ENCODE data around the gene GNB1L. TPM values are rescaled to one million over a fixed set of nuclear protein-coding genes. Genes with fewer than 3 reads are reported as not detected.

The GNB1L gene
- total RNA-seq, 1 experiment from 2014 or later: 15.8 TPM

DNA sequence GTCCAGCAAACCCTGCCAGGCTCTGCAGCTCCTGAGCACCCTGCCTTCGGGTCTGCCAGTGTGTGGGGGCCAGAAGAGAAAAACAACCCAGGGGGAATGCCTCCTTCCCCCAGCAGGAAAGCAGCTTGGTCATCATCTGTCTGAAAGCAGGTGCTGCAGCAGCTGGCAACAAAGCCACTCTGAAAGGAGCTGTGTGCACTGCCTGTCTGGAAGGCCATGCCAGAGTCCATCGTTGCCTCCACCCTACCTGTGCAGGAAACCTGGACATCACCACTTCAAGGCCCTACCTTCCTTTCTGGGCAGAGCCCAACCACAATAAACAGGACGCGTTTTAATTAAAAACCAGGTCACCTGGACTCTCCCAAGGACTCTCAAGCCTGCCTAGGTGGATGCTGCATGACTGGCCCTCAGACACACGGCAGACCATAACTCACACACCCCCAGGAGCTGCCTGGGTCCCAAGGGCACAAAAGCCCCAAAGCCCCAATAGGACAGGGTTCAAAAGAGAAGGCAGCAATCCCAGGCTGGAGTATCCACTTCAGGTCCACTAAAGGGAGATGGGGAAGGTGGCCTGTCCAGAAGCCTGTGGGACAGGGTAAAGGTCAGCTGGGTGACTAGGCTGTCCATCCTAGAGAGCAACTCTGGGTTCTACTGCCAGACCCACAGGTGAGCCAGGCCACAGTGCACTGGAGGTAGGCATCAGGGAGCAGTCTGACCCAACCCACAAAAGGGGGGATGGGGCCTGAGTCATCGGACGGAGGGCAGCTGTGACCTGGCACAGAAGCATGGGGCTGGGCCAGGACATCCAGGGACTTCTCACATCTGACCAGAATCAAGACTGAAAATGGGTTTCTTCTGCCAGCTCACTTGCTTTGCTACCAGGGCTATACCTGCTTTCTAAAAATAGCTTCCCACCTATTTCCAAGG is 6.1 kb downstream of the GNB1L start:
- no peak for DNase-seq
- Histone ChIP-seq H3K4me3 (ENCODE audit: low read depth, low read length) (no peak overlapping the region), H3K36me3 (ENCODE audit: control insufficient read depth, insufficient read depth, low read length) (peaks cover 6% of the 10 kb centered on the region), H3K4me1 (peaks cover 49% of the 10 kb centered on the region), H3K27me3 (replicated peaks; ENCODE audit: control insufficient read depth, insufficient read depth, low read length) (no peaks in the 10 kb centered on the region), H3K9me3 (no peaks in the 10 kb centered on the region)
- Mint-ChIP-seq H3K36me3 (ENCODE audit: insufficient read depth, unreplicated experiment) (peaks cover 66% of the 10 kb centered on the region), H3K9me3 (ENCODE audit: unreplicated experiment) (no peaks in the 10 kb centered on the region), H3K4me1 (ENCODE audit: low read depth, unreplicated experiment) (peaks cover 37% of the 10 kb centered on the region), H3K4me3 (ENCODE audit: unreplicated experiment) (no peak overlapping the region), H3K27me3 (ENCODE audit: insufficient read depth, unreplicated experiment) (no peaks in the 10 kb centered on the region), H3K27ac (ENCODE audit: unreplicated experiment) (peak overlapping the region; percentile 57)
- no TSS peak for BruUV-seq (replicated peaks)
- TF ChIP-seq, protein P1, sequence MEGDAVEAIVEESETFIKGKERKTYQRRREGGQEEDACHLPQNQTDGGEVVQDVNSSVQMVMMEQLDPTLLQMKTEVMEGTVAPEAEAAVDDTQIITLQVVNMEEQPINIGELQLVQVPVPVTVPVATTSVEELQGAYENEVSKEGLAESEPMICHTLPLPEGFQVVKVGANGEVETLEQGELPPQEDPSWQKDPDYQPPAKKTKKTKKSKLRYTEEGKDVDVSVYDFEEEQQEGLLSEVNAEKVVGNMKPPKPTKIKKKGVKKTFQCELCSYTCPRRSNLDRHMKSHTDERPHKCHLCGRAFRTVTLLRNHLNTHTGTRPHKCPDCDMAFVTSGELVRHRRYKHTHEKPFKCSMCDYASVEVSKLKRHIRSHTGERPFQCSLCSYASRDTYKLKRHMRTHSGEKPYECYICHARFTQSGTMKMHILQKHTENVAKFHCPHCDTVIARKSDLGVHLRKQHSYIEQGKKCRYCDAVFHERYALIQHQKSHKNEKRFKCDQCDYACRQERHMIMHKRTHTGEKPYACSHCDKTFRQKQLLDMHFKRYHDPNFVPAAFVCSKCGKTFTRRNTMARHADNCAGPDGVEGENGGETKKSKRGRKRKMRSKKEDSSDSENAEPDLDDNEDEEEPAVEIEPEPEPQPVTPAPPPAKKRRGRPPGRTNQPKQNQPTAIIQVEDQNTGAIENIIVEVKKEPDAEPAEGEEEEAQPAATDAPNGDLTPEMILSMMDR (IDR thresholded peaks at IDR 0.05; ENCODE audit: insufficient read depth in 1 of 2, low read depth in 1 of 2, low read length in 1 of 2, severe bottlenecking in 1 of 2, unreplicated experiment in 1 of 2): no peak
- intact Hi-C loops (cut with micrococcal nuclease; ENCODE audit: unreplicated experiment): no loop called here
- ChIA-PET POLR2A (no interaction called here), CTCF (no interaction called here)

DNA sequence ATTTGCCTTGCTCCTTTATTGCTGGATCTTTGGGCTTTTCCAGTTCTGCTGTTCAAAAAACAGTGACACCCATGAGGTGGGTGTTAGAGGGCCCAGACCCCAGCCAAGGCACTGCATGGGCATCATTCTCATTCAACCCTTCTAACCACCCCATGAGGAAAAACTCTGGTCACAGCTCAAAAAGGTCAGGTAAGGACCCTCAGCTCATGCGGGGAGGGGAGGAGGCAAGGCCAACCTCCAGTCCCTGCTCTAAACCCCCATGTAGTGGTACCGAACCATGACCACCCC is 7.4 kb downstream of the GNB1L start:
- peaks cover 43% of the 10 kb centered on the region for H3K4me1 ChIP-seq
- BruUV-seq (replicated peaks): no TSS peak
- H3K4me1 Mint-ChIP-seq (ENCODE audit: low read depth, unreplicated experiment): peaks cover 24% of the 10 kb centered on the region
- intact Hi-C loops (cut with micrococcal nuclease; ENCODE audit: unreplicated experiment): no loop called here
- ChIA-PET CTCF (no interaction called here), POLR2A (interaction anchor here (0.6 kb wide), 1 partner anchor 13 kb away, joined by 4 read pairs; no protein-coding TSS in a partner anchor)
- no peak overlapping the region for H3K4me3 ChIP-seq (ENCODE audit: low read depth, low read length)
- H3K27ac Mint-ChIP-seq (ENCODE audit: unreplicated experiment): no peak overlapping the region
- no peak overlapping the region for H3K4me3 Mint-ChIP-seq (ENCODE audit: unreplicated experiment)
- TF ChIP-seq, protein P1 (IDR thresholded peaks at IDR 0.05; ENCODE audit: insufficient read depth in 1 of 2, low read depth in 1 of 2, low read length in 1 of 2, severe bottlenecking in 1 of 2, unreplicated experiment in 1 of 2): no peak
- no peak for DNase-seq
- peaks cover 6% of the 10 kb centered on the region for H3K36me3 ChIP-seq (ENCODE audit: control insufficient read depth, insufficient read depth, low read length)
- peaks cover 60% of the 10 kb centered on the region for H3K36me3 Mint-ChIP-seq (ENCODE audit: insufficient read depth, unreplicated experiment)
- H3K9me3 ChIP-seq: no peaks in the 10 kb centered on the region
- H3K27me3 ChIP-seq (replicated peaks; ENCODE audit: control insufficient read depth, insufficient read depth, low read length): no peaks in the 10 kb centered on the region
- H3K9me3 Mint-ChIP-seq (ENCODE audit: unreplicated experiment): no peaks in the 10 kb centered on the region
- H3K27me3 Mint-ChIP-seq (ENCODE audit: insufficient read depth, unreplicated experiment): no peaks in the 10 kb centered on the region

DNA sequence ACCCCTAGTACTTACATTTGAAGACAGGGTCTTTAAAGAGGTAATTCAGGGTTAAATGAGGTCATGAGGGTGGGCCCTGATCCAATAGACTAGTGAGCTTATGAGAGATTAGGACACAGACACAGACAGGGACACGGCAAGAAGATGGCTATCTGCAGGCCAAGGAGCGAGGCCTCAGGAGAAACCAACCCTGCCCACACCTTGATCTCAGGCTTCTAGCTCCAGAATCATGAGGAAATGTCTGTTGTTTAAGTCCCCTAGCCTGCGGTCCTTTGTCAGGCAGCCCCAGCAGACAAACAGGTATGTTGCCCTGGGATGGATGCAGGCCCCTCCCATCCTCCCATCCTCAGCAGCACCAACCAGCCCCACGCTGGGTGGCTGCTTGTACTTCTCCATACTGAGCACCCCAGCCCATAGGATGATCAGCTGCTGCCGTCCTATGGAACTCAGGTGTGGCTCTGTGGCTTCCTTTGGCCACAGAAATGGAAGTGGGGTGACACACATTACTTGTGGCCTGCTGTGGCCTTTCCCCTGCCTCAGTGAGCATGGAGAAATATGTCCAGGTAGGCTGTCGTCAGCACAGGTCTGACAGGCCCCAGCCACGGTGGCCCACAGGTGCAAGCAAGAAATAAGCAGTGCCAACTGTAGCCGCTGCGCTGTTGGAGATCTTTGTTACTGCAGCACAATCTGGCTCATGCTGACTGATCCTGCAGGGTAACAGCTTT is 7.9 kb downstream of the GNB1L start:
- TF ChIP-seq, protein P1 (IDR thresholded peaks at IDR 0.05; ENCODE audit: insufficient read depth in 1 of 2, low read depth in 1 of 2, low read length in 1 of 2, severe bottlenecking in 1 of 2, unreplicated experiment in 1 of 2): no peak
- H3K36me3 Mint-ChIP-seq (ENCODE audit: insufficient read depth, unreplicated experiment): peaks cover 55% of the 10 kb centered on the region
- H3K36me3 ChIP-seq (ENCODE audit: control insufficient read depth, insufficient read depth, low read length): peaks cover 3% of the 10 kb centered on the region
- intact Hi-C loops (cut with micrococcal nuclease; ENCODE audit: unreplicated experiment): no loop called here
- no peaks in the 10 kb centered on the region for H3K9me3 Mint-ChIP-seq (ENCODE audit: unreplicated experiment)
- CTCF ChIA-PET: no interaction called here
- no peaks in the 10 kb centered on the region for H3K27me3 ChIP-seq (replicated peaks; ENCODE audit: control insufficient read depth, insufficient read depth, low read length)
- H3K4me3 ChIP-seq (ENCODE audit: low read depth, low read length): no peak overlapping the region
- POLR2A ChIA-PET: no interaction called here
- no peak overlapping the region for H3K27ac Mint-ChIP-seq (ENCODE audit: unreplicated experiment)
- no peak overlapping the region for H3K4me3 Mint-ChIP-seq (ENCODE audit: unreplicated experiment)
- BruUV-seq (replicated peaks): no TSS peak
- H3K4me1 Mint-ChIP-seq (ENCODE audit: low read depth, unreplicated experiment): peaks cover 22% of the 10 kb centered on the region
- no peaks in the 10 kb centered on the region for H3K27me3 Mint-ChIP-seq (ENCODE audit: insufficient read depth, unreplicated experiment)
- DNase-seq: no peak
- peaks cover 41% of the 10 kb centered on the region for H3K4me1 ChIP-seq
- H3K9me3 ChIP-seq: no peaks in the 10 kb centered on the region
